SK-N-SH (cell line): ENCODE results near the gene ABR. TPM values are rescaled to one million over a fixed set of nuclear protein-coding genes. Genes with fewer than 3 reads are reported as not detected.

ENCODE experiments used
- CTCF ChIA-PET: fragments of 300-600, 350-600 bp; formaldehyde crosslinking; extraction: SDS; loops from one replicate; lab custom pipeline; 2021; lab: Yijun Ruan, JAX
- POLR2A ChIA-PET: fragments of 350-600 bp; sonication (Branson Sonifier 250); formaldehyde crosslinking; extraction: SDS; loops from one replicate; lab custom pipeline; 2020; ENCODE audit warnings: antibody characterized with exemption, inconsistent platforms; lab: Yijun Ruan, JAX
- DNase-seq: peaks from one replicate; pipeline ENCODE4 v3.0.0; 2012
- H2AFZ ChIP-seq: fragments of 200-600 bp; sonication (generic); 2 replicates; pipeline ENCODE4 v1.8.1; 2016; ENCODE audit warnings: antibody characterized with exemption, mild to moderate bottlenecking, low read depth
- H3F3A ChIP-seq: fragments of 200-600 bp; sonication (generic); replicated peaks from 2 replicates; pipeline ENCODE3; 2016; ENCODE audit warnings: antibody characterized with exemption, mild to moderate bottlenecking; ENCODE audit not compliant: insufficient read depth
- H3K27ac ChIP-seq, 2 experiments: fragments of 200-500 bp in 1 of 2; fragments of 200-600 bp in 1 of 2; sonication (Bioruptor generic) in 1 of 2; sonication (generic), shearing (Covaris generic) in 1 of 2; 2 replicates each; pipeline versions ENCODE4 v1.5.1 to v1.6.1; 2014 to 2016; ENCODE audit warnings: low read depth in 2 of 2, inconsistent platforms in 1 of 2, low read length in 1 of 2, mild to moderate bottlenecking in 1 of 2, mixed read lengths in 1 of 2
- H3K27me3 ChIP-seq: fragments of 200-600 bp; sonication (generic), shearing (Covaris generic); 2 replicates; pipeline ENCODE4 v1.6.1; 2016; ENCODE audit warnings: mixed run types; ENCODE audit not compliant: insufficient read depth
- H3K36me3 ChIP-seq, 2 experiments: fragments of 200-500 bp in 1 of 2; fragments of 200-600 bp in 1 of 2; sonication (Bioruptor generic) in 1 of 2; sonication (generic) in 1 of 2; replicated peaks in 1 of 2; 2 replicates each; pipeline versions ENCODE3 to v1.5.1; 2014 to 2016; ENCODE audit warnings: low read length in 1 of 2, mild to moderate bottlenecking in 1 of 2; ENCODE audit not compliant: insufficient read depth in 2 of 2, control insufficient read depth in 1 of 2
- H3K4me1 ChIP-seq, 2 experiments: fragments of 200-500 bp in 1 of 2; fragments of 200-600 bp in 1 of 2; sonication (Bioruptor generic) in 1 of 2; sonication (generic), shearing (Covaris generic) in 1 of 2; 2 replicates each; pipeline versions ENCODE4 v1.5.1 to v1.6.1; 2014 to 2016; ENCODE audit warnings: low read depth in 1 of 2, low read length in 1 of 2, mixed run types in 1 of 2; ENCODE audit not compliant: insufficient read depth in 2 of 2, control insufficient read depth in 1 of 2
- H3K4me2 ChIP-seq: fragments of 200-600 bp; sonication (generic), shearing (Covaris generic); 2 replicates; pipeline ENCODE4 v1.6.1; 2017; ENCODE audit warnings: mixed run types
- H3K4me3 ChIP-seq, 2 experiments: fragments of 200-500 bp in 1 of 2; fragments of 200-600 bp in 1 of 2; sonication (Bioruptor generic) in 1 of 2; sonication (generic), shearing (Covaris generic) in 1 of 2; 2 replicates each; pipeline versions ENCODE4 v1.5.1 to v1.8.1; 2014 to 2016; ENCODE audit warnings: low read depth in 2 of 2, inconsistent platforms in 1 of 2, low read length in 1 of 2, mild to moderate bottlenecking in 1 of 2, mixed read lengths in 1 of 2, moderate library complexity in 1 of 2
- H3K79me2 ChIP-seq: fragments of 200-600 bp; sonication (generic); 2 replicates; pipeline ENCODE4 v1.8.1; 2017; ENCODE audit warnings: mild to moderate bottlenecking; ENCODE audit not compliant: insufficient read depth
- H3K9ac ChIP-seq: fragments of 200-600 bp; sonication (generic); 2 replicates; pipeline ENCODE4 v1.6.1; 2017; ENCODE audit warnings: mixed run types
- H3K9me2 ChIP-seq: fragments of 200-600 bp; sonication (generic); 2 replicates; pipeline ENCODE4 v1.6.1; 2017; ENCODE audit warnings: mixed run types
- H3K9me3 ChIP-seq: fragments of 200-600 bp; sonication (generic); 2 replicates; pipeline ENCODE4 v1.6.1; 2017; ENCODE audit warnings: mixed run types, mild to moderate bottlenecking, moderate library complexity
- H4K20me1 ChIP-seq: fragments of 200-600 bp; sonication (generic); 2 replicates; pipeline ENCODE4 v1.6.1; 2017; ENCODE audit warnings: mild to moderate bottlenecking, mixed run types; ENCODE audit not compliant: insufficient read depth
- ELF1 ChIP-seq: IDR thresholded peaks from 2 replicates; pipeline ENCODE4 v1.4.0; 2012
- FOXM1 ChIP-seq: IDR thresholded peaks from 2 replicates; pipeline ENCODE4 v1.4.0; 2012; ENCODE audit warnings: low read depth, mild to moderate bottlenecking
- GATA2 ChIP-seq: sonication (generic); formaldehyde crosslinking; IDR thresholded peaks from 2 replicates; pipeline ENCODE4 v1.5.0; 2020; ENCODE audit warnings: mild to moderate bottlenecking, missing genetic modification reagents
- JUND ChIP-seq: IDR thresholded peaks from 2 replicates; pipeline ENCODE4 v1.4.0; 2012
- MEF2A ChIP-seq: IDR thresholded peaks from 2 replicates; pipeline ENCODE4 v1.4.0; 2012; ENCODE audit warnings: low read depth, borderline replicate concordance
- NFIC ChIP-seq: IDR thresholded peaks from 2 replicates; pipeline ENCODE4 v1.4.0; 2012; ENCODE audit warnings: borderline replicate concordance
- RCOR1 ChIP-seq: fragments of 150-350 bp; IDR thresholded peaks from 2 replicates; pipeline ENCODE4 v1.6.1; 2017; ENCODE audit warnings: antibody characterized with exemption, low read length
- RXRA ChIP-seq: IDR thresholded peaks from 2 replicates; pipeline ENCODE4 v1.4.0; 2012; ENCODE audit warnings: low read depth, mild to moderate bottlenecking, borderline replicate concordance
- SMC3 ChIP-seq: IDR thresholded peaks from 2 replicates; pipeline ENCODE4 v1.6.1; 2012; ENCODE audit warnings: low read depth, low read length, improper control_type of control experiment
- TAF1 ChIP-seq: IDR thresholded peaks from 2 replicates; pipeline ENCODE4 v1.6.1; 2012; ENCODE audit warnings: low read depth, mild to moderate bottlenecking, low read length, moderate library complexity, borderline replicate concordance
- YY1 ChIP-seq: IDR thresholded peaks from 2 replicates; pipeline ENCODE4 v1.4.0; 2012; ENCODE audit warnings: low read depth, mild to moderate bottlenecking
- WGBS: methylation state at CpG from one replicate; pipeline ENCODE4 v1.1.6; 2017; ENCODE audit warnings: low lambda C conversion rate; 5-methylcytosine and 5-hydroxymethylcytosine counted together
- polyA plus RNA-seq, 3 experiments: library from polyadenylated mRNA; depleted of rRNA; stranded (reverse); fragments of >200 nt; gene quantifications; 2 replicates each; pipeline ENCODE4 v1.2.3, GENCODE V29; 2012
- TF ChIP-seq, protein P1 (sequence below): IDR thresholded peaks from 2 replicates; pipeline ENCODE4; 2012
- TF ChIP-seq, protein P2 (sequence below): fragments of 200-600 bp; sonication (generic); IDR thresholded peaks from 2 replicates; pipeline ENCODE4 v1.6.1; 2017; ENCODE audit warnings: antibody characterized with exemption, mild to moderate bottlenecking, moderate library complexity
- TF ChIP-seq, protein P3 (sequence below): fragments of 150-350 bp; IDR thresholded peaks from 2 replicates; pipeline ENCODE4 v1.6.1; 2017; ENCODE audit warnings: antibody characterized with exemption, low read length, low read depth, borderline replicate concordance

ABR gene
- polyA plus RNA-seq, 1 of the 3 experiments (the other 2 are of a cell fraction), result 117 TPM

DNA sequence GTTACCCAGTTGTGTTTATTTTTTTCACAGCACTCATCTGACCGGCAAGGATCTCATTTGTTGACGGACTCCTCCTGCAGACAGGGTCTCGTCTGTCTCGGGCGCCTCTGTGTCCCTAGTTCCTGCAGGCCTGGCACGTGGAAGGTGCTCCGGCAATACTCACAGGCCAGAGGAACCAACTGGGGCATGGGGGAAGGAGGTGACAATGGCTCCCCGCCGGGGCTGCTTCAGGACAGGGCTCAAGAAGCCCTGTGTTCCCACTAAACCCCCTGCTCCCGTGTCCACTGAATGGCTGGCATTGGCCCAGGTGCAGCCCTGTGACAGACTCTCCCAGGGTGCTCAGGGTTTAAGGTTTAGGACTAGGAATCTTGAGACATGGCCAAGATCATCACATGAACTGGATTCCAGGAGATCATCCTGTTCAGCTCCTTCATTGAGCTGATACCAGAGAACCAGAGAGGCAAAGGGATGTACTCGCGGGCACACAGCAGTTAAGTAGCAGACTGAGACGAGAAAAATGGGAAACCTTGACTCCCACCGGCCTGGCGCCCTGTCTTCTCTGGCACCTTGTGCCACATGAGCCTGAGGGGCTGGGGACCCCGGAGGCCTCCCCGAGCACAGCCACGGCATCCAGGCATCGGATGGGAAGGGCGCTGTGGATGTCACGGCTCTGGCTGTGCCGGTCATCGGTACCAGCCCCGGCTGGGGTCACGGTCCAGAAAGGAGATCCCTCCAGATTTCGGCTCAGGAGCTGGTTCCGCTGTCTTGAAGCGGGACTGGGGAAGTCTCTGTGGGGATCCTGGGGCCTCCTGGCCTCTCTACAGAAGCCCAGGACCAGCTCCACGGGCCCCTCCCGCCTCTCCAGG, 153.8 kb downstream of the ABR start:
- 93% methylated on average over 14 of the region's 30 CpGs for WGBS
- no peaks in the 10 kb centered on the region for H3K27me3 ChIP-seq
- no peak overlapping the region for H2AFZ ChIP-seq
- TF ChIP-seq ELF1 (no peak), MEF2A (no peak), NFIC (no peak), RXRA (no peak), JUND (no peak), TAF1 (no peak), RCOR1 (no peak), FOXM1 (no peak), SMC3 (no peak), YY1 (no peak), GATA2 (CRISPR knock-in tag) (no peak)
- TF ChIP-seq, protein P1, sequence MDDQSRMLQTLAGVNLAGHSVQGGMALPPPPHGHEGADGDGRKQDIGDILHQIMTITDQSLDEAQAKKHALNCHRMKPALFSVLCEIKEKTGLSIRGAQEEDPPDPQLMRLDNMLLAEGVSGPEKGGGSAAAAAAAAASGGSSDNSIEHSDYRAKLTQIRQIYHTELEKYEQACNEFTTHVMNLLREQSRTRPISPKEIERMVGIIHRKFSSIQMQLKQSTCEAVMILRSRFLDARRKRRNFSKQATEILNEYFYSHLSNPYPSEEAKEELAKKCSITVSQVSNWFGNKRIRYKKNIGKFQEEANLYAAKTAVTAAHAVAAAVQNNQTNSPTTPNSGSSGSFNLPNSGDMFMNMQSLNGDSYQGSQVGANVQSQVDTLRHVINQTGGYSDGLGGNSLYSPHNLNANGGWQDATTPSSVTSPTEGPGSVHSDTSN, result no peak
- TF ChIP-seq, protein P2, sequence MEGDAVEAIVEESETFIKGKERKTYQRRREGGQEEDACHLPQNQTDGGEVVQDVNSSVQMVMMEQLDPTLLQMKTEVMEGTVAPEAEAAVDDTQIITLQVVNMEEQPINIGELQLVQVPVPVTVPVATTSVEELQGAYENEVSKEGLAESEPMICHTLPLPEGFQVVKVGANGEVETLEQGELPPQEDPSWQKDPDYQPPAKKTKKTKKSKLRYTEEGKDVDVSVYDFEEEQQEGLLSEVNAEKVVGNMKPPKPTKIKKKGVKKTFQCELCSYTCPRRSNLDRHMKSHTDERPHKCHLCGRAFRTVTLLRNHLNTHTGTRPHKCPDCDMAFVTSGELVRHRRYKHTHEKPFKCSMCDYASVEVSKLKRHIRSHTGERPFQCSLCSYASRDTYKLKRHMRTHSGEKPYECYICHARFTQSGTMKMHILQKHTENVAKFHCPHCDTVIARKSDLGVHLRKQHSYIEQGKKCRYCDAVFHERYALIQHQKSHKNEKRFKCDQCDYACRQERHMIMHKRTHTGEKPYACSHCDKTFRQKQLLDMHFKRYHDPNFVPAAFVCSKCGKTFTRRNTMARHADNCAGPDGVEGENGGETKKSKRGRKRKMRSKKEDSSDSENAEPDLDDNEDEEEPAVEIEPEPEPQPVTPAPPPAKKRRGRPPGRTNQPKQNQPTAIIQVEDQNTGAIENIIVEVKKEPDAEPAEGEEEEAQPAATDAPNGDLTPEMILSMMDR, result no peak
- TF ChIP-seq, protein P3, sequence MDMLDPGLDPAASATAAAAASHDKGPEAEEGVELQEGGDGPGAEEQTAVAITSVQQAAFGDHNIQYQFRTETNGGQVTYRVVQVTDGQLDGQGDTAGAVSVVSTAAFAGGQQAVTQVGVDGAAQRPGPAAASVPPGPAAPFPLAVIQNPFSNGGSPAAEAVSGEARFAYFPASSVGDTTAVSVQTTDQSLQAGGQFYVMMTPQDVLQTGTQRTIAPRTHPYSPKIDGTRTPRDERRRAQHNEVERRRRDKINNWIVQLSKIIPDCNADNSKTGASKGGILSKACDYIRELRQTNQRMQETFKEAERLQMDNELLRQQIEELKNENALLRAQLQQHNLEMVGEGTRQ, result no peak
- ChIA-PET CTCF (interaction anchor here (6.3 kb wide), 1 partner anchor 30 kb away, joined by 41 read pairs; no protein-coding TSS in a partner anchor), POLR2A (no interaction called here)
- no peak for DNase-seq
- no peak overlapping the region for H3K4me2 ChIP-seq
- peaks cover 18% of the 10 kb centered on the region for H4K20me1 ChIP-seq
- H3K9ac ChIP-seq, result no peak overlapping the region
- H3K4me1 ChIP-seq, result peaks cover 0 to 18% of the 10 kb centered on the region in 2 experiments; a peak in 1 of 4 replicates
- H3K27ac ChIP-seq, result no peak overlapping the region
- H3K9me3 ChIP-seq, result no peaks in the 10 kb centered on the region
- H3F3A ChIP-seq, result peaks cover 6% of the 10 kb centered on the region
- peaks cover 9% of the 10 kb centered on the region for H3K79me2 ChIP-seq
- no peaks in the 10 kb centered on the region for H3K9me2 ChIP-seq
- no peak overlapping the region for H3K4me3 ChIP-seq
- H3K36me3 ChIP-seq, result peaks cover 2 to 14% of the 10 kb centered on the region in 2 experiments
